Peyer's patch (tissue), 4 donors: ENCODE results near the gene GAGE12H. TPM values are rescaled to one million over a fixed set of nuclear protein-coding genes. Genes with fewer than 3 reads are reported as not detected.
A peak's percentile ranks its signal among the peaks of the same experiment; 100 is the strongest.
"Not testable (repeated sequence)": the region's sequence is repeated elsewhere in the genome, so short reads cannot be mapped to it uniquely, and the experiment has no call there.

Source experiments
- DNase-seq, 3 donors: peaks; one replicate each; pipeline ENCODE4 v3.0.0-alpha.2; 2017 to 2019
- H3K27ac ChIP-seq, 4 donors: fragments of 200-600 bp; sonication (generic); one replicate each; pipeline ENCODE4 v1.5.1; 2016 to 2019
- H3K27me3 ChIP-seq, 2 donors: fragments of 200-600 bp; sonication (generic); one replicate each; pipeline ENCODE4 v1.5.1; 2019
- H3K36me3 ChIP-seq, 3 donors: fragments of 200-600 bp; sonication (generic); one replicate each; pipeline ENCODE4 v1.5.1; 2016 to 2019
- H3K4me1 ChIP-seq, 4 donors: fragments of 200-600 bp; sonication (generic); one replicate each; pipeline ENCODE4 v1.5.1; 2016 to 2019
- H3K4me3 ChIP-seq, 4 donors: fragments of 200-600 bp; sonication (generic); 1 replicate in 3 of 4; 2 replicates in 1 of 4; pipeline ENCODE4 v1.5.1; 2016 to 2019; ENCODE audit warnings: mild to moderate bottlenecking in 1 of 4
- H3K9me3 ChIP-seq, 4 donors: fragments of 200-600 bp; sonication (generic); one replicate each; pipeline ENCODE4 v1.5.1; 2016 to 2019; ENCODE audit warnings: mild to moderate bottlenecking in 1 of 4
- total RNA-seq, 4 donors: library from RNA; depleted of rRNA; stranded (reverse); fragments of >200 nt; gene quantifications; one replicate each; pipeline ENCODE4 v1.1.0, GENCODE V29; 2016

GAGE12H gene
- total RNA-seq, result not detected

DNA sequence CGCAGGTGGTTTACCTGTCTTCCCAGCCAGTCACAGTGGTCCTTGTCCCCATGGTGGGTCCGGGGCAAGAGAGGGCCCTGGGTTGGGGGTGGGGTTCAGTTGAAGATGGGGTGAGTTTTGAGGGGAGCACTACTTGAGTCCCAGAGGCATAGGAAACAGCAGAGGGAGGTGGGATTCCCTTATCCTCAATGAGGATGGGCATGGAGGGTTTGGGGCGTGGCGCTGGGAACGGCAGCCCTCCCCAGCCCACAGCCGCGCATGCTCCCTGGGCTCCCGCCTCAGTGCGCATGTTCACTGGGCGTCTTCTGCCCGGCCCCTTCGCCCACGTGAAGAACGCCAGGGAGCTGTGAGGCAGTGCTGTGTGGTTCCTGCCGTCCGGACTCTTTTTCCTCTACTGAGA is at the start of gene GAGE12H:
GAGE12H (plus strand) TSS at position 301 of the 400 bp plus-strand sequence. CDS start 1,155 bp downstream, outside the sequence.
- not testable (repeated sequence) for H3K9me3 ChIP-seq, H3K4me3 ChIP-seq, H3K4me1 ChIP-seq, H3K36me3 ChIP-seq, H3K27me3 ChIP-seq, DNase-seq, H3K27ac ChIP-seq

DNA sequence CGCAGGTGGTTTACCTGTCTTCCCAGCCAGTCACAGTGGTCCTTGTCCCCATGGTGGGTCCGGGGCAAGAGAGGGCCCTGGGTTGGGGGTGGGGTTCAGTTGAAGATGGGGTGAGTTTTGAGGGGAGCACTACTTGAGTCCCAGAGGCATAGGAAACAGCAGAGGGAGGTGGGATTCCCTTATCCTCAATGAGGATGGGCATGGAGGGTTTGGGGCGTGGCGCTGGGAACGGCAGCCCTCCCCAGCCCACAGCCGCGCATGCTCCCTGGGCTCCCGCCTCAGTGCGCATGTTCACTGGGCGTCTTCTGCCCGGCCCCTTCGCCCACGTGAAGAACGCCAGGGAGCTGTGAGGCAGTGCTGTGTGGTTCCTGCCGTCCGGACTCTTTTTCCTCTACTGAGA is 47.9 kb upstream of the GAGE12H start, which contains the start of gene GAGE12C:
GAGE12C (plus strand) TSS at position 301 of the 400 bp plus-strand sequence. CDS start 1,155 bp downstream, outside the sequence.
- not testable (repeated sequence) for H3K4me3 ChIP-seq, H3K9me3 ChIP-seq, H3K4me1 ChIP-seq, H3K36me3 ChIP-seq, H3K27ac ChIP-seq, H3K27me3 ChIP-seq, DNase-seq

- H3K9me3 ChIP-seq, H3K4me1 ChIP-seq, DNase-seq, H3K4me3 ChIP-seq, H3K27ac ChIP-seq, H3K27me3 ChIP-seq, H3K36me3 ChIP-seq: not testable (repeated sequence)
Measured at GRCh38 chrX:49541433-49541832, 38.3 kb upstream of the GAGE12H start, which contains the start of gene GAGE12D. Gene GAGE12D, plus strand, starts transcription at chrX:49541733. Its CDS starts 1,155 bp downstream, at chrX:49542888.

GRCh38 chrX:49550989-49551388 is 28.8 kb upstream of the GAGE12H start, which contains the start of gene GAGE12E:
Gene GAGE12E, plus strand, starts transcription at chrX:49551289. Its CDS starts 1,155 bp downstream, at chrX:49552444.
- not testable (repeated sequence) for H3K27ac ChIP-seq, H3K4me3 ChIP-seq, H3K27me3 ChIP-seq, H3K36me3 ChIP-seq, H3K9me3 ChIP-seq, H3K4me1 ChIP-seq, DNase-seq

- H3K9me3 ChIP-seq, result not testable (repeated sequence)
Measured at GRCh38 chrX:49560542-49560941, 19.2 kb upstream of the GAGE12H start, which contains the start of gene GAGE12F. Gene GAGE12F, plus strand, starts transcription at chrX:49560842. Its CDS starts 1,155 bp downstream, at chrX:49561997.

GRCh38 chrX:49568728-49569127 is 11.0 kb upstream of the GAGE12H start:
- H3K4me3 ChIP-seq, result not testable (repeated sequence)
- peak in 1 of 3 donors; percentile 16 for DNase-seq

More at GRCh38 chrX:49560542-49560941, 19.2 kb upstream of the GAGE12H start, which contains the start of gene GAGE12F:
- H3K36me3 ChIP-seq, H3K27ac ChIP-seq, DNase-seq, H3K27me3 ChIP-seq, H3K4me3 ChIP-seq, H3K4me1 ChIP-seq: not testable (repeated sequence)

GRCh38 chrX:49569152-49569551 is 10.6 kb upstream of the GAGE12H start:
- H3K27me3 ChIP-seq, H3K36me3 ChIP-seq, H3K4me3 ChIP-seq, H3K9me3 ChIP-seq, H3K27ac ChIP-seq, H3K4me1 ChIP-seq: not testable (repeated sequence)
- peak in 1 of 3 donors; percentile 13 for DNase-seq

More at GRCh38 chrX:49568728-49569127, 11.0 kb upstream of the GAGE12H start:
- H3K4me1 ChIP-seq, H3K36me3 ChIP-seq, H3K27me3 ChIP-seq, H3K9me3 ChIP-seq, H3K27ac ChIP-seq: not testable (repeated sequence)

- not testable (repeated sequence) for H3K27ac ChIP-seq, H3K36me3 ChIP-seq, H3K9me3 ChIP-seq, H3K4me1 ChIP-seq, DNase-seq, H3K27me3 ChIP-seq, H3K4me3 ChIP-seq
Measured at GRCh38 chrX:49570100-49570499, 9.6 kb upstream of the GAGE12H start, which contains the start of gene GAGE12G. Gene GAGE12G, plus strand, starts transcription at chrX:49570400. Its CDS starts 1,155 bp downstream, at chrX:49571555.

- H3K27me3 ChIP-seq, DNase-seq, H3K36me3 ChIP-seq, H3K27ac ChIP-seq, H3K4me3 ChIP-seq, H3K9me3 ChIP-seq, H3K4me1 ChIP-seq: not testable (repeated sequence)
Measured at GRCh38 chrX:49589196-49589595, 9.4 kb downstream of the GAGE12H start, which contains the start of gene GAGE2A. Gene GAGE2A, plus strand, starts transcription at chrX:49589496. Its CDS starts 1,155 bp downstream, at chrX:49590651.

DNA sequence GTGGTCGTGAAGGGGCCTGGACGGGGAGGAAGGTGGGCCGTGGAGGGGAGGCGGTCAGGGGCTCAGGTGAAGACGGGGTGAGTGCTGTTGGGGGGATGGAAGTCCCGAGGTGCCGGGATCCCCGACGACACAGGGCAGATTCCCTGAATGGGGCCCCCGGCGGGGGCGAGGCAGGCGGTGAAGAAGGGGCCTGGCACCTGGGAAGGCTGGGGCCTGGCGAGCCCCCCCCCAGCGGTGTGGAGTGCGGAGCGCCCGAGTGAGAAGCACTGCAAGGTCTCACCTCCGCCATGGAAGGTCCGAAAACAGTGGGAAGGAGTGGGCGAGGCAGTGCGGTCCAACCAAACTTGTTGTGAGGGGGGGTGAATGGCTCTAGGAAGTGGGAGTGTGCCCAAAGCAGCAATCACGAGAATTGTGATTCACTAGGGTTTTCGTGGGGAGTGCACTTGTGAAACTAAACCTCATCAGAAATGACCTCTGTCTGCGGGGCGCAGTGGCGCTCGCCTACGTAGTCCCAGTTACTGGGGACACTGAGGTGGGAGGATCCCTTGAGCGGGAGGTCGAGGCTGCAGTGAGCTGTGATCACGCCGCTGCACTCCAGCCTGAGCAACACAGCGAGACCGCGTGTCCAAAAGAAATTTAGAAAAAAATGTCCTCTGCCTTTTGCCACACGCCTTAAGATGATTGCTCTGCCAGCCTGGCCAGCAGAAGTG is 10.2 kb downstream of the GAGE12H start:
- H3K27me3 ChIP-seq, H3K36me3 ChIP-seq, H3K4me3 ChIP-seq, H3K9me3 ChIP-seq, H3K27ac ChIP-seq, H3K4me1 ChIP-seq: not testable (repeated sequence)
- DNase-seq, result peak in 1 of 3 donors; percentile 58

GRCh38 chrX:49590488-49590887 is 10.7 kb downstream of the GAGE12H start:
- H3K36me3 ChIP-seq, H3K9me3 ChIP-seq, H3K4me1 ChIP-seq, DNase-seq, H3K4me3 ChIP-seq, H3K27me3 ChIP-seq, H3K27ac ChIP-seq: not testable (repeated sequence)

DNA sequence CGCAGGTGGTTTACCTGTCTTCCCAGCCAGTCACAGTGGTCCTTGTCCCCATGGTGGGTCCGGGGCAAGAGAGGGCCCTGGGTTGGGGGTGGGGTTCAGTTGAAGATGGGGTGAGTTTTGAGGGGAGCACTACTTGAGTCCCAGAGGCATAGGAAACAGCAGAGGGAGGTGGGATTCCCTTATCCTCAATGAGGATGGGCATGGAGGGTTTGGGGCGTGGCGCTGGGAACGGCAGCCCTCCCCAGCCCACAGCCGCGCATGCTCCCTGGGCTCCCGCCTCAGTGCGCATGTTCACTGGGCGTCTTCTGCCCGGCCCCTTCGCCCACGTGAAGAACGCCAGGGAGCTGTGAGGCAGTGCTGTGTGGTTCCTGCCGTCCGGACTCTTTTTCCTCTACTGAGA is 19.0 kb downstream of the GAGE12H start, which contains the start of gene GAGE1:
GAGE1 (plus strand) TSS at position 301 of the 400 bp plus-strand sequence. CDS start 1,155 bp downstream, outside the sequence.
- H3K36me3 ChIP-seq, H3K9me3 ChIP-seq, H3K4me1 ChIP-seq, H3K27ac ChIP-seq, H3K27me3 ChIP-seq, H3K4me3 ChIP-seq, DNase-seq: not testable (repeated sequence)
